ENCODE data around the gene ZNF511. TPM values are rescaled to one million over a fixed set of nuclear protein-coding genes. Genes with fewer than 3 reads are reported as not detected.
"Not testable (repeated sequence)": the region's sequence is repeated elsewhere in the genome, so short reads cannot be mapped to it uniquely, and the experiment has no call there.

ZNF511 gene
- 16.8 TPM for total RNA-seq

- H3K9me3 ChIP-seq (ENCODE audit: low read depth, low read length), result no peaks in the 10 kb centered on the region
Measured at GRCh38 chr10:133308421-133309099, at the start of gene ZNF511, which contains the start of gene TUBGCP2. TSS of gene ZNF511 (plus strand) at chr10:133308914. CDS start at chr10:133308944, 30 bp downstream. TSS of gene TUBGCP2 (minus strand) at chr10:133308872. CDS start at chr10:133302941, 5,931 bp downstream.

GRCh38 chr10:133259602-133259989, 49.1 kb upstream of the ZNF511 start:
- no peaks in the 10 kb centered on the region for H3K27me3 ChIP-seq (ENCODE audit: insufficient read depth, low read length)
- H3K9me3 ChIP-seq (ENCODE audit: low read depth, low read length), result no peaks in the 10 kb centered on the region
- no peak overlapping the region for H3K4me3 ChIP-seq (ENCODE audit: low read length)
- peaks cover 74% of the 10 kb centered on the region for H3K4me1 ChIP-seq (ENCODE audit: insufficient read depth, low read length)

More at GRCh38 chr10:133308421-133309099, at the start of gene ZNF511, which contains the start of gene TUBGCP2:
- peaks cover 39% of the 10 kb centered on the region for H3K4me1 ChIP-seq (ENCODE audit: insufficient read depth, low read length)
- H3K27me3 ChIP-seq (ENCODE audit: insufficient read depth, low read length), result no peaks in the 10 kb centered on the region
- peak within 1 kb of the TSS; percentile 93 for H3K4me3 ChIP-seq (ENCODE audit: low read length)

- H3K9me3 ChIP-seq (ENCODE audit: low read depth, low read length), result no peaks in the 10 kb centered on the region
- H3K27me3 ChIP-seq (ENCODE audit: insufficient read depth, low read length), result no peaks in the 10 kb centered on the region
- H3K4me3 ChIP-seq (ENCODE audit: low read length), result peak overlapping the region; percentile 46
- peaks cover 89% of the 10 kb centered on the region for H3K4me1 ChIP-seq (ENCODE audit: insufficient read depth, low read length)
Measured at GRCh38 chr10:133260895-133261725, 47.6 kb upstream of the ZNF511 start.

GRCh38 chr10:133261726-133262325, 46.9 kb upstream of the ZNF511 start:
- H3K4me3 ChIP-seq (ENCODE audit: low read length), result peak overlapping the region; percentile 46
- peaks cover 87% of the 10 kb centered on the region for H3K4me1 ChIP-seq (ENCODE audit: insufficient read depth, low read length)
- H3K27me3 ChIP-seq (ENCODE audit: insufficient read depth, low read length), result no peaks in the 10 kb centered on the region
- no peaks in the 10 kb centered on the region for H3K9me3 ChIP-seq (ENCODE audit: low read depth, low read length)

- no peaks in the 10 kb centered on the region for H3K9me3 ChIP-seq (ENCODE audit: low read depth, low read length)
- no peaks in the 10 kb centered on the region for H3K27me3 ChIP-seq (ENCODE audit: insufficient read depth, low read length)
- H3K4me3 ChIP-seq (ENCODE audit: low read length), result no peak overlapping the region
- H3K4me1 ChIP-seq (ENCODE audit: insufficient read depth, low read length), result peaks cover 78% of the 10 kb centered on the region
Measured at GRCh38 chr10:133262696-133263095, 46.0 kb upstream of the ZNF511 start.

- H3K9me3 ChIP-seq (ENCODE audit: low read depth, low read length), result no peaks in the 10 kb centered on the region
- peaks cover 69% of the 10 kb centered on the region for H3K4me1 ChIP-seq (ENCODE audit: insufficient read depth, low read length)
- H3K4me3 ChIP-seq (ENCODE audit: low read length), result no peak overlapping the region
- H3K27me3 ChIP-seq (ENCODE audit: insufficient read depth, low read length), result no peaks in the 10 kb centered on the region
Measured at GRCh38 chr10:133263674-133264073, 45.0 kb upstream of the ZNF511 start.

- Histone ChIP-seq H3K27me3 (ENCODE audit: insufficient read depth, low read length) (no peaks in the 10 kb centered on the region), H3K9me3 (ENCODE audit: low read depth, low read length) (no peaks in the 10 kb centered on the region), H3K4me3 (ENCODE audit: low read length) (no peak overlapping the region), H3K4me1 (ENCODE audit: insufficient read depth, low read length) (peaks cover 61% of the 10 kb centered on the region)
Measured at GRCh38 chr10:133264461-133264860, 44.3 kb upstream of the ZNF511 start.

GRCh38 chr10:133265052-133265451, 43.7 kb upstream of the ZNF511 start:
- not testable (repeated sequence) for H3K9me3 ChIP-seq (ENCODE audit: low read depth, low read length); H3K4me3 ChIP-seq (ENCODE audit: low read length); H3K27me3 ChIP-seq (ENCODE audit: insufficient read depth, low read length)
- peaks cover 55% of the 10 kb centered on the region for H3K4me1 ChIP-seq (ENCODE audit: insufficient read depth, low read length)

GRCh38 chr10:133266056-133266795, 42.5 kb upstream of the ZNF511 start:
- Histone ChIP-seq H3K4me1 (ENCODE audit: insufficient read depth, low read length) (peaks cover 43% of the 10 kb centered on the region), H3K4me3 (ENCODE audit: low read length) (no peak overlapping the region), H3K27me3 (ENCODE audit: insufficient read depth, low read length) (no peaks in the 10 kb centered on the region), H3K9me3 (ENCODE audit: low read depth, low read length) (no peaks in the 10 kb centered on the region)

GRCh38 chr10:133267293-133267692, 41.4 kb upstream of the ZNF511 start:
- peaks cover 38% of the 10 kb centered on the region for H3K4me1 ChIP-seq (ENCODE audit: insufficient read depth, low read length)
- H3K9me3 ChIP-seq (ENCODE audit: low read depth, low read length), result no peaks in the 10 kb centered on the region
- no peaks in the 10 kb centered on the region for H3K27me3 ChIP-seq (ENCODE audit: insufficient read depth, low read length)
- no peak overlapping the region for H3K4me3 ChIP-seq (ENCODE audit: low read length)

- H3K9me3 ChIP-seq (ENCODE audit: low read depth, low read length), result no peaks in the 10 kb centered on the region
- H3K4me1 ChIP-seq (ENCODE audit: insufficient read depth, low read length), result peaks cover 32% of the 10 kb centered on the region
- no peak overlapping the region for H3K4me3 ChIP-seq (ENCODE audit: low read length)
- no peaks in the 10 kb centered on the region for H3K27me3 ChIP-seq (ENCODE audit: insufficient read depth, low read length)
Measured at GRCh38 chr10:133267829-133268228, 40.9 kb upstream of the ZNF511 start.

- Histone ChIP-seq H3K27me3 (ENCODE audit: insufficient read depth, low read length) (no peaks in the 10 kb centered on the region), H3K4me3 (ENCODE audit: low read length) (no peak overlapping the region), H3K4me1 (ENCODE audit: insufficient read depth, low read length) (peaks cover 26% of the 10 kb centered on the region), H3K9me3 (ENCODE audit: low read depth, low read length) (no peaks in the 10 kb centered on the region)
Measured at GRCh38 chr10:133268532-133268931, 40.2 kb upstream of the ZNF511 start.

- Histone ChIP-seq H3K9me3 (ENCODE audit: low read depth, low read length) (no peaks in the 10 kb centered on the region), H3K4me1 (ENCODE audit: insufficient read depth, low read length) (peaks cover 23% of the 10 kb centered on the region), H3K4me3 (ENCODE audit: low read length) (no peak overlapping the region), H3K27me3 (ENCODE audit: insufficient read depth, low read length) (no peaks in the 10 kb centered on the region)
Measured at GRCh38 chr10:133269367-133269766, 39.3 kb upstream of the ZNF511 start.

- Histone ChIP-seq H3K9me3 (ENCODE audit: low read depth, low read length) (no peaks in the 10 kb centered on the region), H3K4me1 (ENCODE audit: insufficient read depth, low read length) (peaks cover 24% of the 10 kb centered on the region), H3K4me3 (ENCODE audit: low read length) (no peak overlapping the region), H3K27me3 (ENCODE audit: insufficient read depth, low read length) (no peaks in the 10 kb centered on the region)
Measured at GRCh38 chr10:133270204-133270603, 38.5 kb upstream of the ZNF511 start.
